Uterus (tissue), 4 donors: Measurements from ENCODE around the gene SON. TPM values are rescaled to one million over a fixed set of nuclear protein-coding genes. Genes with fewer than 3 reads are reported as not detected.

Experiments
- DNase-seq, 2 donors: peaks; one replicate each; pipeline ENCODE4 v3.0.0-alpha.2; 2019 to 2020
- H3K27ac ChIP-seq, 2 donors: fragments of 200-600 bp; sonication (generic); 1 replicate in 1 of 2; 2 replicates in 1 of 2; pipeline ENCODE4 v1.5.1; 2016 to 2018
- H3K27me3 ChIP-seq, 2 donors: fragments of 200-600 bp; sonication (generic); one replicate each; pipeline ENCODE4 v1.5.1; 2018 to 2019; ENCODE audit warnings: control low read depth in 1 of 2
- H3K36me3 ChIP-seq, 2 donors: fragments of 200-600 bp; sonication (generic); one replicate each; pipeline ENCODE4 v1.5.1; 2019; ENCODE audit warnings: control low read depth in 1 of 2
- H3K4me1 ChIP-seq, 2 donors: fragments of 200-600 bp; sonication (generic); one replicate each; pipeline ENCODE4 v1.5.1; 2018 to 2019; ENCODE audit warnings: control low read depth in 1 of 2
- H3K4me3 ChIP-seq, 2 donors: fragments of 200-600 bp; sonication (generic); 1 replicate in 1 of 2; 2 replicates in 1 of 2; pipeline ENCODE4 v1.5.1; 2018 to 2019; ENCODE audit warnings: mild to moderate bottlenecking in 1 of 2
- H3K9me3 ChIP-seq, 2 donors: fragments of 200-600 bp; sonication (generic); one replicate each; pipeline ENCODE4 v1.5.1; 2019; ENCODE audit warnings: control low read depth in 1 of 2
- POLR2A ChIP-seq, 2 donors: fragments of 450-650 bp; IDR thresholded peaks; one replicate each; pipeline ENCODE4 v1.6.1; 2016; ENCODE audit warnings: antibody characterized with exemption in 2 of 2, mild to moderate bottlenecking in 1 of 2, moderate library complexity in 1 of 2
- intact Hi-C: fragments of 100-400 bp; cut with DNase I; formaldehyde crosslinking; loops from one replicate; pipeline ENCODE4 v1.15.1; 2023; ENCODE audit warnings: low total_unique reads
- total RNA-seq, 4 donors: library from RNA; depleted of rRNA in 3 of 4; stranded (reverse); fragments of >200 nt in 3 of 4; gene quantifications; one replicate each; pipeline versions ENCODE4 v1.1.0 to v1.2.4, GENCODE V29; 2014 to 2023
- TF ChIP-seq, protein P1 (sequence below), 4 experiments: fragments of 200-600 bp in 2 of 4; fragments of 450-650 bp in 2 of 4; sonication (generic) in 2 of 4; IDR thresholded peaks; one replicate each; pipeline ENCODE4 v1.5.1; 2016 to 2019; ENCODE audit warnings: antibody characterized with exemption in 4 of 4, mild to moderate bottlenecking in 2 of 4, moderate library complexity in 1 of 4
- donor health status: DM: yes; HTN: yes; CAD: no.

Gene SON, protein sequence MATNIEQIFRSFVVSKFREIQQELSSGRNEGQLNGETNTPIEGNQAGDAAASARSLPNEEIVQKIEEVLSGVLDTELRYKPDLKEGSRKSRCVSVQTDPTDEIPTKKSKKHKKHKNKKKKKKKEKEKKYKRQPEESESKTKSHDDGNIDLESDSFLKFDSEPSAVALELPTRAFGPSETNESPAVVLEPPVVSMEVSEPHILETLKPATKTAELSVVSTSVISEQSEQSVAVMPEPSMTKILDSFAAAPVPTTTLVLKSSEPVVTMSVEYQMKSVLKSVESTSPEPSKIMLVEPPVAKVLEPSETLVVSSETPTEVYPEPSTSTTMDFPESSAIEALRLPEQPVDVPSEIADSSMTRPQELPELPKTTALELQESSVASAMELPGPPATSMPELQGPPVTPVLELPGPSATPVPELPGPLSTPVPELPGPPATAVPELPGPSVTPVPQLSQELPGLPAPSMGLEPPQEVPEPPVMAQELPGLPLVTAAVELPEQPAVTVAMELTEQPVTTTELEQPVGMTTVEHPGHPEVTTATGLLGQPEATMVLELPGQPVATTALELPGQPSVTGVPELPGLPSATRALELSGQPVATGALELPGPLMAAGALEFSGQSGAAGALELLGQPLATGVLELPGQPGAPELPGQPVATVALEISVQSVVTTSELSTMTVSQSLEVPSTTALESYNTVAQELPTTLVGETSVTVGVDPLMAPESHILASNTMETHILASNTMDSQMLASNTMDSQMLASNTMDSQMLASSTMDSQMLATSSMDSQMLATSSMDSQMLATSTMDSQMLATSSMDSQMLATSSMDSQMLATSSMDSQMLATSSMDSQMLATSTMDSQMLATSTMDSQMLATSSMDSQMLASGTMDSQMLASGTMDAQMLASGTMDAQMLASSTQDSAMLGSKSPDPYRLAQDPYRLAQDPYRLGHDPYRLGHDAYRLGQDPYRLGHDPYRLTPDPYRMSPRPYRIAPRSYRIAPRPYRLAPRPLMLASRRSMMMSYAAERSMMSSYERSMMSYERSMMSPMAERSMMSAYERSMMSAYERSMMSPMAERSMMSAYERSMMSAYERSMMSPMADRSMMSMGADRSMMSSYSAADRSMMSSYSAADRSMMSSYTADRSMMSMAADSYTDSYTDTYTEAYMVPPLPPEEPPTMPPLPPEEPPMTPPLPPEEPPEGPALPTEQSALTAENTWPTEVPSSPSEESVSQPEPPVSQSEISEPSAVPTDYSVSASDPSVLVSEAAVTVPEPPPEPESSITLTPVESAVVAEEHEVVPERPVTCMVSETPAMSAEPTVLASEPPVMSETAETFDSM (N-terminal part only)
- 100 to 1,000 TPM; 249 to 420 (median 304) TPM for total RNA-seq

DNA sequence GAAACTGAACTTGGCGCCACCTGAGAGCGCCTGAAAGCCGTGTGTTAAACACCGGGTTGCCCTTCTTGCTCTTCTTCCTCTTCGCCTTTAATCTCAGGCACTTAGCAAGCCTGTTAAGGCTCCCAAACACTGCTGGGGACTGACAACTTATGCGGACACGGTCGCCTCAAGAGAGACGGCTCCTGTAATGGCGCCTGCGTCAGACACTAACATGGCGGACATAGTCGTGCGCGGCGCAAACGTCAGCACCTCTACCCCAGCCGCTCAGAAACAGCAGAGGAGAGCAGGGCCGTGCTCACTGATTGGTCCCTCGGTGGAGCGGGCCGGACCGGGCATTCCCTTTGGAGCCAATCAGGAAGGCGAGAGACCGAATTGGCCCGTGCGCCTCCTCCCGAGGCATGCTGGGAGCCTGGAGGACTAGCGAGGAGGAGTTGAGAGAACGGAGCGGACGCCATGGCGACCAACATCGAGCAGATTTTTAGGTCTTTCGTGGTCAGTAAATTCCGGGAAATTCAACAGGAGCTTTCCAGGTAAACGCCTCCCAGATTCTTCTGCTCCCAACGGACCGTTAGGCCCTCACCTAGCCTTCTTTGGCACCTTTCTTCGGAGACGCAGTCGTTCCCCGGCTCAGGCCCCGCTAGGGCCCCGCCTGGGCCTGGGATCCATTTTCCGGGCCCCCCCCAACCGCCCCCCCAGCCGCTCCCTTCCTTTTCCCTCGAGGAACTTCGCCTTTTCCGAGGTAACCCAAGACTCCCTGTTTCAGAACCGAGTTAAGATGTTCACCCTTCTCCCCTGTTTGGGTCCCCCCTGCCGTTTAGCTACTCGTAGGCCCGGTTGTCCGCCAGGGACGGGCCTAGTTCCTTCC lies at the start of gene SON:
TSS of gene SON (plus strand) at position 399 of the 865 bp plus-strand sequence. CDS start at position 454, 55 bp downstream.
- H3K36me3 ChIP-seq: no peaks in the 10 kb centered on the region
- TF ChIP-seq, protein P1, sequence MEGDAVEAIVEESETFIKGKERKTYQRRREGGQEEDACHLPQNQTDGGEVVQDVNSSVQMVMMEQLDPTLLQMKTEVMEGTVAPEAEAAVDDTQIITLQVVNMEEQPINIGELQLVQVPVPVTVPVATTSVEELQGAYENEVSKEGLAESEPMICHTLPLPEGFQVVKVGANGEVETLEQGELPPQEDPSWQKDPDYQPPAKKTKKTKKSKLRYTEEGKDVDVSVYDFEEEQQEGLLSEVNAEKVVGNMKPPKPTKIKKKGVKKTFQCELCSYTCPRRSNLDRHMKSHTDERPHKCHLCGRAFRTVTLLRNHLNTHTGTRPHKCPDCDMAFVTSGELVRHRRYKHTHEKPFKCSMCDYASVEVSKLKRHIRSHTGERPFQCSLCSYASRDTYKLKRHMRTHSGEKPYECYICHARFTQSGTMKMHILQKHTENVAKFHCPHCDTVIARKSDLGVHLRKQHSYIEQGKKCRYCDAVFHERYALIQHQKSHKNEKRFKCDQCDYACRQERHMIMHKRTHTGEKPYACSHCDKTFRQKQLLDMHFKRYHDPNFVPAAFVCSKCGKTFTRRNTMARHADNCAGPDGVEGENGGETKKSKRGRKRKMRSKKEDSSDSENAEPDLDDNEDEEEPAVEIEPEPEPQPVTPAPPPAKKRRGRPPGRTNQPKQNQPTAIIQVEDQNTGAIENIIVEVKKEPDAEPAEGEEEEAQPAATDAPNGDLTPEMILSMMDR (IDR thresholded peaks at IDR 0.05): peak in 1 of 4 experiments; percentile 4
- peak; percentile 91 to 95 for TF ChIP-seq POLR2A (IDR thresholded peaks at IDR 0.05)
- intact Hi-C loops: no loop called here
- H3K27me3 ChIP-seq: no peaks in the 10 kb centered on the region
- peak within 1 kb of the TSS; percentile 99 for H3K27ac ChIP-seq
- no peaks in the 10 kb centered on the region for H3K9me3 ChIP-seq
- H3K4me1 ChIP-seq: peaks cover 6 to 9% of the 10 kb centered on the region in 2 donors
- DNase-seq: peak; percentile 97 to 99
- H3K4me3 ChIP-seq: peak within 1 kb of the TSS; percentile 82 to 95

DNA sequence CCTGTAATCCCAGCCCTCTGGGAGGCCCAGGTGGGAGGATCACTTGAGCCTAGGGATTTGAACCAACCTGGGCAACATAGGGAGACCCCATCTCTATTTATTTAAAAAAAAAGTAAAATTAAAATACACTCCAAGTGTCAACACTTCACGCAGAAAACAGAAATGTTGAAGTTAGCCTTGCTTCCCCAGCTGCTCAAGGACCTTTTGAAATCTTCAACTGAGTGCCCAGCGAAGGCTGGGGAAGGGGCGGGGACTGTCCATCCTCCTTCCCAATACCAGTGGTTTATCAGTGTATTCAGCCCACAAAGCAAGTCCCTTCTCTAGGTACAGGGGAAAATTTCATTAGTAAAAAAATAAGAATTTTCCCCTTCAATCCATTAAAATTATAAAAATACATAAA lies 49.1 kb upstream of the SON start:
- TF ChIP-seq POLR2A (IDR thresholded peaks at IDR 0.05): no peak
- TF ChIP-seq, protein P1 (IDR thresholded peaks at IDR 0.05): no peak
- Histone ChIP-seq H3K27ac (no peak overlapping the region), H3K27me3 (no peaks in the 10 kb centered on the region), H3K36me3 (no peaks in the 10 kb centered on the region), H3K4me3 (no peak overlapping the region), H3K9me3 (no peaks in the 10 kb centered on the region), H3K4me1 (no peaks in the 10 kb centered on the region)
- intact Hi-C loops: no loop called here
- DNase-seq: no peak

DNA sequence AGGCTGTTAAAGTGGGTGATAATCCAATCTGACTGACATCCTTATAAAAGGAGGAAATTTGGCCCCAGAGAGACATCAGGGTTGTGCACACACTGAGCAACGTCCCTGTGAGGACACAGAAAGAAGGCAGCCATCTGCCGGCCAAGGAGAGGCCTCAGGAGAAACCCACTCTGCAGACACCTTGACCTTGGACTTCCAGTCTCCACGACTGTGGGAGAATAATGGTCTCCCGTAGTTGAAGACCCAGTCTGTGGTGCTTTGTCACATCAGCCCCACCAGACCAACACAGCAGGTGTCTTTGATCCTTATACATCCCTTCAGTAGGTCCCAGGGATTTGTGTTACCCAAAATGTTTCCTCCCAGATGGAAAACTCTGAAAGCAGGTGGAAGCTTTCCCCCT lies 47.1 kb upstream of the SON start:
- intact Hi-C loops: no loop called here
- no peak for DNase-seq
- Histone ChIP-seq H3K9me3 (no peaks in the 10 kb centered on the region), H3K27ac (no peak overlapping the region), H3K4me1 (no peaks in the 10 kb centered on the region), H3K4me3 (no peak overlapping the region), H3K27me3 (no peaks in the 10 kb centered on the region), H3K36me3 (no peaks in the 10 kb centered on the region)
- TF ChIP-seq POLR2A (IDR thresholded peaks at IDR 0.05): no peak
- TF ChIP-seq, protein P1 (IDR thresholded peaks at IDR 0.05): no peak

DNA sequence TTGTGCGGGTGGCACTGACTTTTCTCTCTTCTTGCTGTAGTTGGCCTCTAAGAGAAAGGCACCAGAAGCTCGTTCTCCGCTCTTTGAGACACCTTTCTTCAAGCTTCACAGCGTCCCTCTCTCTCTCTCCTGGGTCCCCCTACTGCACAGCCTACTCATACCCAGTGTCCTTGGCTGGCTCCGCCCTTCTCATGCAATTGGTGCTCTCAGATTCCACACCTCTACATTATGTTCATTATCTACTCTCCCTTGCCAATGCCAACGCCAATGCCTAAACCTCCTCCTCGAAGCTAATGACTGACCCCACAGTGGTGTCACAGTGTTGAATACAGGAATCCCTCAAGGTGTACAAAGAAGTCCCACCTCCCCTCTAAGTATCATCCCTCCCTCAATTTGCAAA lies 46.5 kb upstream of the SON start:
- intact Hi-C loops: no loop called here
- H3K27me3 ChIP-seq: no peaks in the 10 kb centered on the region
- no peak overlapping the region for H3K27ac ChIP-seq
- no peak for DNase-seq
- no peak overlapping the region for H3K4me3 ChIP-seq
- no peaks in the 10 kb centered on the region for H3K36me3 ChIP-seq
- TF ChIP-seq, protein P1 (IDR thresholded peaks at IDR 0.05): no peak
- TF ChIP-seq POLR2A (IDR thresholded peaks at IDR 0.05): no peak
- no peaks in the 10 kb centered on the region for H3K4me1 ChIP-seq
- H3K9me3 ChIP-seq: no peaks in the 10 kb centered on the region
